GM12865 (cell line): ENCODE measurements around the gene ANKS6.

ENCODE experiments used
- DNase-seq: peaks from one replicate; pipeline ENCODE4 v3.0.0; 2010; ENCODE audit warnings: low read depth
- H3K4me3 ChIP-seq: 2 replicates; pipeline ENCODE4 v1.5.1; 2011; ENCODE audit warnings: mild to moderate bottlenecking, low read depth, low read length, control low read depth
- TF ChIP-seq, protein P1 (sequence below): IDR thresholded peaks from 2 replicates; pipeline ENCODE4 v1.5.1; 2011; ENCODE audit warnings: low read length, control low read depth, low read depth, inconsistent platforms; ENCODE audit not compliant: insufficient read depth; ENCODE audit errors: missing control alignments

The ANKS6 gene

GRCh38 chr9:98714833-98715232 lies 81.5 kb downstream of the ANKS6 start:
- no peak for DNase-seq
- TF ChIP-seq, protein P1, sequence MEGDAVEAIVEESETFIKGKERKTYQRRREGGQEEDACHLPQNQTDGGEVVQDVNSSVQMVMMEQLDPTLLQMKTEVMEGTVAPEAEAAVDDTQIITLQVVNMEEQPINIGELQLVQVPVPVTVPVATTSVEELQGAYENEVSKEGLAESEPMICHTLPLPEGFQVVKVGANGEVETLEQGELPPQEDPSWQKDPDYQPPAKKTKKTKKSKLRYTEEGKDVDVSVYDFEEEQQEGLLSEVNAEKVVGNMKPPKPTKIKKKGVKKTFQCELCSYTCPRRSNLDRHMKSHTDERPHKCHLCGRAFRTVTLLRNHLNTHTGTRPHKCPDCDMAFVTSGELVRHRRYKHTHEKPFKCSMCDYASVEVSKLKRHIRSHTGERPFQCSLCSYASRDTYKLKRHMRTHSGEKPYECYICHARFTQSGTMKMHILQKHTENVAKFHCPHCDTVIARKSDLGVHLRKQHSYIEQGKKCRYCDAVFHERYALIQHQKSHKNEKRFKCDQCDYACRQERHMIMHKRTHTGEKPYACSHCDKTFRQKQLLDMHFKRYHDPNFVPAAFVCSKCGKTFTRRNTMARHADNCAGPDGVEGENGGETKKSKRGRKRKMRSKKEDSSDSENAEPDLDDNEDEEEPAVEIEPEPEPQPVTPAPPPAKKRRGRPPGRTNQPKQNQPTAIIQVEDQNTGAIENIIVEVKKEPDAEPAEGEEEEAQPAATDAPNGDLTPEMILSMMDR, result no peak
- H3K4me3 ChIP-seq, result no peak overlapping the region

DNA sequence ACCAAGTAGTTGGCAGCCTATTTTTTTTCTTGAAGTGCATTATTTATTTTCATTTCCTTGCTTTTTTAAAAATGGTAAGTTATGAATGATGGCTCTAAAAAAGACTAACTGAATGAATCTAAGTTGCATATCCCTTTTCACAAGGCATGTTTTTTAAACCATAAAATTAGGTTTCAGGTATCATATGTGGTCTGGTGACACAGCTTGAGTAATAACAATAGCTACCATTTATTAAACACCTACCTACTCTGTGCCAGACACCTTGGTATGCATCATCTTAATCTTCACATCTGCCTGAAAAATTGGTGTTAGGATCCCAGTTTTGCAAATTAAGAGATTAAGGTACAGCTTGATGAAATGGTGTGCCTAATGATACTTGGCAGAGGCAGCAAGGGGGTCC lies 83.4 kb downstream of the ANKS6 start:
- TF ChIP-seq, protein P1, result no peak
- H3K4me3 ChIP-seq, result no peak overlapping the region
- DNase-seq, result no peak

GRCh38 chr9:98709968-98710965 lies 86.1 kb downstream of the ANKS6 start:
- no peak for DNase-seq
- H3K4me3 ChIP-seq, result no peak overlapping the region
- TF ChIP-seq, protein P1, result no peak

GRCh38 chr9:98708933-98709911 lies 87.1 kb downstream of the ANKS6 start, which contains the start of gene GABBR2:
GABBR2 (minus strand) TSS chr9:98708935; CDS start chr9:98708737, 198 bp downstream.
- no peak within 1 kb of the TSS for H3K4me3 ChIP-seq
- TF ChIP-seq, protein P1, result no peak
- no peak for DNase-seq

DNA sequence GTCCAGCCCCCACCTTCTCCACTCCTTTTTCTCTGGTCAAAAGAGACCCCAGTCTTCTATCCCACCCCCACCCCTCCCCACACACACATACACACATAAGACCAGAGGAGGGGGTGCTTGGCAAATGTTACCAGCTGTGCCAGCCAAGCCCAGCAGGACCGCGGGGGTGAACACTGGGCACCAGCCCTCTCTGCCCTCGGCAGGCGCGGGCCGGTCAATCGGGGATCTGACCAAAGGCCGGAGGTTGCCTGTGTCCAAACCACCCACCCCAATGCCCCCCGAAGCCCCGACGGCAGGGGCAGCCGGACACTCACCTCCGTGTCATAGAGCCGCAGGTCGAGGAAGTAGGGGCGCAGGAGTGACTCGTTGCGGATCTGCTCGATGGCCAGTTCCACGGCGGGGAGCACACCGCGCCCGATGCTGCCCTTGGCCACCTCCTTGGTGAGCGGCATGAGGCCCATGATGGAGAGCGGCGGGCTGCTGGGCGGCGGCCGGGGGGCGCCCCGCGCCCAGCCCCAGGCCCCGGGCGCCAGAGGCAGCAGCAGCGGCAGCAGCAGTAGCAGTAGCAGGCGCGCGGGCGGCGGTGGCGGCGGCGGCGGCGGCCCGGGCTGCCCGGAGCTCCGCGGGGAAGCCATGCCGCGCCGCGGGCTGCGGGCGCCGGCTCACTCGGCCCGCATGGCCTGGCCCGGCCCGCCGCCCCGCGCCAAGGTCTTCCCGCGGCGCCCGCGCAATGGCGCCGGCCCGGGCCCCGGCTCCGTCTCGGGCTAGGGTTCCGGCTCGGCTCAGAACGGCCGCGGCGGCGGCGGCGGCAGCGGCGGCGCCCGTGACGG lies 88.0 kb downstream of the ANKS6 start:
- DNase-seq, result no peak
- no peak overlapping the region for H3K4me3 ChIP-seq
- TF ChIP-seq, protein P1, result no peak
